ENCODE measurements around the gene C2CD5. TPM values are rescaled to one million over a fixed set of nuclear protein-coding genes. Genes with fewer than 3 reads are reported as not detected.
A peak's percentile ranks its signal among the peaks of the same experiment; 100 is the strongest.

The C2CD5 gene
- total and polyA plus RNA-seq, 2 of the 13 experiments (the other 11 are each of a cell fraction or from before 2014, with no cell fraction given), result 12.6 to 14.6 TPM

DNA sequence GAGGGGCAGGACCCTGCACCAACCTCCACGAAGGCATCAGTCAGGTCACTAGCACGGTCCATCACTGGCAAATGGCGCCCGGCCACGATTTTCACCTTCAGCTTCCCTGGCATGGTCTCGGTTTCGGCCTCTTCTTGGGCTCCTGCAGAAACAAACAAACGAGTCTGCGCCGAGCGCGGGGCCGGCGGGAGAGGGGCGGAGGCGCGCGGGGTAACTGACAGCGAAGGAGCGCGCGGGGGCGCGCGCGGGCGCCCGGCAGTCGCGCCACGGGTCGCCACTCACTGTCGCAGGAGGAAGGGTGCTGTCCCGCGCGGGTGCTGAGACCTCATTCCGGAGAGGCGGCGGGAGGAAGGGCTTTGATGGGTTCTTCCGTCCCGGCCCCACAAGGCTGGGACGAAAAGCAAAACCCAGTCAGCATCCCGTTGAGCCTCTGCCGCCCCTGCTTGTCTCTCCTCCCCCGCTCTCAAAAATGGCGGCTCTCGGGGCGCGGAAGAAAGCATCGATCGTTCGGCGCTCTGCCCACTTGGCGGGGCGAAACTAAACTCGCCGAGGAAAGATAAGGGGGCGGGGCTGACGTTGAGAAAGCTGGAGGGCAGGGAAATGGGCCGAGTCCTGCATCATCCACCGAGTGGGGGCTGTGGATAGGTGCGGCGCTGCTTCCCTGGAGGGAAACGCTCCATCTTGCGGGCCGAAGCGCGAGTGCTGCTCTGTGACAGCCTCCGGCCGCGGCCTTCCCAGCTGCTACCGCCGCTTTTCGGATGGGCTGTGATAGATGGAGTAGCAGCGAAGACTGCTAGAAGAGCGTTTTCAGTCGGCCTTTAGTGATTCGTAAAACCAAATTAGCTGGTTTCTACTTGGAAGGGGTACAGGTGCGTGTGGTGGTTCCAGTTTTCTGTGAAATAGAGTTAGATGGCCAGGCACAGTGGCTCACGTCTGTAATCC lies at the start of gene C2CD5 (continued):
- TF ChIP-seq DPF2 (CRISPR knock-in tag; IDR thresholded peaks at IDR 0.05; ENCODE audit: borderline replicate concordance, low read depth) (no peak), ZFP1 (CRISPR knock-in tag; IDR thresholded peaks at IDR 0.05) (0 out of 2 replicates have a peak, but pooled peaks have one; percentile 31), NFE2L1 (CRISPR knock-in tag; IDR thresholded peaks at IDR 0.05; ENCODE audit: borderline replicate concordance) (no peak), ATF6 (CRISPR knock-in tag; conservative IDR thresholded peaks at IDR 0.05) (no peak), ZNF260 (CRISPR knock-in tag; IDR thresholded peaks at IDR 0.05; ENCODE audit: borderline replicate concordance, low read depth) (no peak), REL (CRISPR knock-in tag; conservative IDR thresholded peaks at IDR 0.05) (no peak; the same call in 1 of the 2 replicates), ZNF788 (CRISPR knock-in tag; IDR thresholded peaks at IDR 0.05; ENCODE audit: borderline replicate concordance) (peak; percentile 98), ZNF44 (CRISPR knock-in tag; IDR thresholded peaks at IDR 0.05) (no peak), NR1H2 (CRISPR knock-in tag; IDR thresholded peaks at IDR 0.05; ENCODE audit: borderline replicate concordance, low read depth) (no peak), TBL1XR1 (IDR thresholded peaks at IDR 0.05; ENCODE audit: borderline replicate concordance, low read length, partially characterized antibody) (no peak), MEIS1 (CRISPR knock-in tag; IDR thresholded peaks at IDR 0.05; ENCODE audit: borderline replicate concordance) (0 out of 2 replicates have a peak, but pooled peaks have one; percentile 56), MED13 (CRISPR knock-in tag; IDR thresholded peaks at IDR 0.05) (peak; percentile 61; the same call in 1 of the 2 replicates), JUN (CRISPR knock-in tag; IDR thresholded peaks at IDR 0.05) (peak; percentile 31; the same call in 1 of the 2 replicates), ZFAT (CRISPR knock-in tag; conservative IDR thresholded peaks at IDR 0.05) (peak; percentile 61; the same call in 1 of the 2 replicates), THAP11 (CRISPR knock-in tag; IDR thresholded peaks at IDR 0.05) (peak; percentile 91), ELF1 (CRISPR knock-in tag; IDR thresholded peaks at IDR 0.05) (peak; percentile 82), ZNF329 (CRISPR knock-in tag; IDR thresholded peaks at IDR 0.05; ENCODE audit: low read depth) (0 out of 2 replicates have a peak, but pooled peaks have one; percentile 51), ZNF670 (CRISPR knock-in tag; IDR thresholded peaks at IDR 0.05; ENCODE audit: borderline replicate concordance) (peak; percentile 68; the same call in 1 of the 2 replicates), FOXO1 (CRISPR knock-in tag; IDR thresholded peaks at IDR 0.05) (peak; percentile 66; the same call in 1 of the 2 replicates), NCOA2 (CRISPR knock-in tag; IDR thresholded peaks at IDR 0.05) (peak; percentile 58), ZNF614 (CRISPR knock-in tag; IDR thresholded peaks at IDR 0.05; ENCODE audit: borderline replicate concordance) (peak; percentile 93; the same call in 1 of the 2 replicates), CCDC6 (CRISPR knock-in tag; IDR thresholded peaks at IDR 0.05) (peak; percentile 82; the same call in 1 of the 2 replicates), ZNF121 (CRISPR knock-in tag; IDR thresholded peaks at IDR 0.05) (0 out of 2 replicates have a peak, but pooled peaks have one; percentile 46)
- TF ChIP-seq, protein P1, sequence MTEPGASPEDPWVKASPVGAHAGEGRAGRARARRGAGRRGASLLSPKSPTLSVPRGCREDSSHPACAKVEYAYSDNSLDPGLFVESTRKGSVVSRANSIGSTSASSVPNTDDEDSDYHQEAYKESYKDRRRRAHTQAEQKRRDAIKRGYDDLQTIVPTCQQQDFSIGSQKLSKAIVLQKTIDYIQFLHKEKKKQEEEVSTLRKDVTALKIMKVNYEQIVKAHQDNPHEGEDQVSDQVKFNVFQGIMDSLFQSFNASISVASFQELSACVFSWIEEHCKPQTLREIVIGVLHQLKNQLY (CRISPR knock-in tag; IDR thresholded peaks at IDR 0.05), result no peak
- TF ChIP-seq, protein P2, sequence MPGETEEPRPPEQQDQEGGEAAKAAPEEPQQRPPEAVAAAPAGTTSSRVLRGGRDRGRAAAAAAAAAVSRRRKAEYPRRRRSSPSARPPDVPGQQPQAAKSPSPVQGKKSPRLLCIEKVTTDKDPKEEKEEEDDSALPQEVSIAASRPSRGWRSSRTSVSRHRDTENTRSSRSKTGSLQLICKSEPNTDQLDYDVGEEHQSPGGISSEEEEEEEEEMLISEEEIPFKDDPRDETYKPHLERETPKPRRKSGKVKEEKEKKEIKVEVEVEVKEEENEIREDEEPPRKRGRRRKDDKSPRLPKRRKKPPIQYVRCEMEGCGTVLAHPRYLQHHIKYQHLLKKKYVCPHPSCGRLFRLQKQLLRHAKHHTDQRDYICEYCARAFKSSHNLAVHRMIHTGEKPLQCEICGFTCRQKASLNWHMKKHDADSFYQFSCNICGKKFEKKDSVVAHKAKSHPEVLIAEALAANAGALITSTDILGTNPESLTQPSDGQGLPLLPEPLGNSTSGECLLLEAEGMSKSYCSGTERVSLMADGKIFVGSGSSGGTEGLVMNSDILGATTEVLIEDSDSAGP (CRISPR knock-in tag; IDR thresholded peaks at IDR 0.05; ENCODE audit: borderline replicate concordance), result peak; percentile 78
